Measurements from ENCODE around the gene CNTN6. TPM values are rescaled to one million over a fixed set of nuclear protein-coding genes. Genes with fewer than 3 reads are reported as not detected.
"Not testable (repeated sequence)": the region's sequence is repeated elsewhere in the genome, so short reads cannot be mapped to it uniquely, and the experiment has no call there.

Gene CNTN6
- total RNA-seq, 1 donor from 2014 or later, result not detected

DNA sequence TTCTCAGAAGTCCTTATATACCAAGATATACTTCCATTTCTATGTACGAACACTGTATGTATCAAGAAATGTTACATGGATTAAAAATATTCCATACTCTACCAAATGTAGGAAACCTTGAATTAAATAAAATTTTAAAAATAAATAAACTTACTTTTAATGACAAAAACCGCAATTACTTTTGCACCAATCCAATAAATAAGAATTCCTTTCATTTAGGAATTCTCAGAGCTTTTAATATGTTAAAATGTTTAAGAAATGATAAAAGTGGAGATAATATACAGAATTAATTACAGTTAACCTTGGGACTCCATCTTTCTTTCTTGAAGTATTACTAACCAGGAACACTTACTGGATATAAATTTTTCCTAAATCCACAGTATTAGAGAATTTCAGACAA, 272.7 kb downstream of the CNTN6 start:
- DNase-seq, result no peak
- Histone ChIP-seq H3K9me3 (replicated peaks) (no peaks in the 10 kb centered on the region), H3K36me3 (no peaks in the 10 kb centered on the region), H3K27ac (replicated peaks) (no peak overlapping the region), H3K4me3 (no peak overlapping the region), H3K4me1 (no peaks in the 10 kb centered on the region), H3K27me3 (ENCODE audit: low read depth) (no peaks in the 10 kb centered on the region)
- no peak for TF ChIP-seq CTCF (IDR thresholded peaks at IDR 0.05; ENCODE audit: borderline replicate concordance)
- intact Hi-C loops (cut with micrococcal nuclease), result no loop called here

DNA sequence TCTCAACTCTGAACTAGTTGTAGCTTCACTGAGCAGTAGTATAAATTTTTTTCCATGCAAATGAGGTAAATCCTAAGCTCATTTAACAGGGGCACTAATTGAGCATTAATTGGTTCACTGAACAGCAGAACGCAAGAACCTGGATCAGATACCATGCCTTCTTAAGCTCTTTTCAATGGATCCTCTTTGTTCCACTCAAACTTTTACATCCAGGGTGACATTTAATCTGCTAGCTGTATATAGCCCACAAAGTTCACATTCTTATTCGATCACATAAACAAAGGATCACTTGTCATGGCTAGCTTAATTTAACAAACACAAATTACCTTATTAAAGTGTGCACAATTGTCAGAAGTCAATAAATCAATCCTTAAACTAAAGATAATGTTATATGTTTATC, 281.6 kb downstream of the CNTN6 start:
- H3K27me3 ChIP-seq (ENCODE audit: low read depth), result no peaks in the 10 kb centered on the region
- H3K27ac ChIP-seq (replicated peaks), result no peak overlapping the region
- TF ChIP-seq CTCF (IDR thresholded peaks at IDR 0.05; ENCODE audit: borderline replicate concordance), result no peak
- no peaks in the 10 kb centered on the region for H3K9me3 ChIP-seq (replicated peaks)
- H3K36me3 ChIP-seq, result no peaks in the 10 kb centered on the region
- DNase-seq, result no peak
- H3K4me3 ChIP-seq, result no peak overlapping the region
- H3K4me1 ChIP-seq, result no peaks in the 10 kb centered on the region
- intact Hi-C loops (cut with micrococcal nuclease), result no loop called here

GRCh38 chr3:1375145-1375544, 282.3 kb downstream of the CNTN6 start:
- intact Hi-C loops (cut with micrococcal nuclease), result no loop called here
- no peak overlapping the region for H3K27ac ChIP-seq (replicated peaks)
- no peaks in the 10 kb centered on the region for H3K9me3 ChIP-seq (replicated peaks)
- no peak for DNase-seq
- no peaks in the 10 kb centered on the region for H3K36me3 ChIP-seq
- H3K4me3 ChIP-seq, result no peak overlapping the region
- no peak for TF ChIP-seq CTCF (IDR thresholded peaks at IDR 0.05; ENCODE audit: borderline replicate concordance)
- H3K27me3 ChIP-seq (ENCODE audit: low read depth), result no peaks in the 10 kb centered on the region
- no peaks in the 10 kb centered on the region for H3K4me1 ChIP-seq

DNA sequence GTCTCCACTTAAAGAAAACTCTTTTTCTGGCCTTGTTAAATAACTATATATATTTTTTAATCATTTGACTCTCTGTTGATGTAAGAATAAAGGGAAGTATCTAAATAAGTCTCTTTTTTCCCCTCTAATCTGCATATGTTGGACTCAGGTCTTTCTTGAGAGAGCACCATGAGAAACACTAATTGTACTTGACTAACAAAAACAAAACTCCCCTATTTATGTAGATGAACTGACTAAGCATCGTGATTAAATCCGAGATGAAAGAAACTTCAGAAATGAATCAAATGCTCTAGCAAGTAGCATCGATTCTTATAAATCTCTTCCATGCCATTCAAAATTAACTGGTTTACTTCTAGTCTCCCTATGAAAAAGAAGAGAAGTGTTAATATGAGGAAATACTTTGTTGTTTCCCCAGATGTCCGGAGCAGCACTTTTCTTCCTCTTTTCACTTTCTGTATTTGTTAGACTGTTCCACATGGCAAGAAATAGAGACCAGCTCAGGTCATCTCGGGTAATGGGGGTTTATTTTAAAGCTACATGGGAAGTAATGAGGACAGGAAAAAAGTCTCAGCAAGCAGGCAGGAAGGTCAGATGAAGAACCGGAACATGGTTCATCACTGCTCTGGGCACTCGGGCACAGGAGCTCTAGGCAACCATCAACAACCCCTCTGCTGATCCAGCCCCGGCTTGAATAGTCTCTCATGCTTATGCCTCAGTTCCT, 288.3 kb downstream of the CNTN6 start:
- Histone ChIP-seq H3K27me3 (ENCODE audit: low read depth) (no peaks in the 10 kb centered on the region), H3K27ac (replicated peaks) (no peak overlapping the region), H3K4me3 (no peak overlapping the region), H3K4me1 (no peaks in the 10 kb centered on the region), H3K36me3 (no peaks in the 10 kb centered on the region), H3K9me3 (replicated peaks) (no peaks in the 10 kb centered on the region)
- no peak for TF ChIP-seq CTCF (IDR thresholded peaks at IDR 0.05; ENCODE audit: borderline replicate concordance)
- no peak for DNase-seq
- intact Hi-C loops (cut with micrococcal nuclease), result no loop called here

- intact Hi-C loops (cut with micrococcal nuclease), result no loop called here
- no peak overlapping the region for H3K4me3 ChIP-seq
- H3K9me3 ChIP-seq (replicated peaks), result no peaks in the 10 kb centered on the region
- DNase-seq, result no peak
- no peaks in the 10 kb centered on the region for H3K36me3 ChIP-seq
- no peaks in the 10 kb centered on the region for H3K4me1 ChIP-seq
- H3K27ac ChIP-seq (replicated peaks), result no peak overlapping the region
- H3K27me3 ChIP-seq (ENCODE audit: low read depth), result no peaks in the 10 kb centered on the region
- TF ChIP-seq CTCF (IDR thresholded peaks at IDR 0.05; ENCODE audit: borderline replicate concordance), result no peak
Observed at GRCh38 chr3:1381647-1382036, 288.8 kb downstream of the CNTN6 start.

GRCh38 chr3:1387396-1387905, 294.6 kb downstream of the CNTN6 start:
- H3K27ac ChIP-seq (replicated peaks); H3K36me3 ChIP-seq; H3K9me3 ChIP-seq (replicated peaks); H3K4me3 ChIP-seq; H3K27me3 ChIP-seq (ENCODE audit: low read depth); intact Hi-C loops (cut with micrococcal nuclease); H3K4me1 ChIP-seq; DNase-seq: not testable (repeated sequence)
